GM23338 (cell line): ENCODE measurements around the gene KCNJ16. TPM values are rescaled to one million over a fixed set of nuclear protein-coding genes. Genes with fewer than 3 reads are reported as not detected.

Experiments
- polyA plus RNA-seq: library from polyadenylated mRNA; unstranded; fragments of >200 nt; fragmentation: Nextera tagmentation; extraction: Ambion mirVana; gene quantifications from 2 replicates; pipeline ENCODE4 v1.2.1, GENCODE V29; 2016
- total RNA-seq: library from RNA; depleted of rRNA; stranded (reverse); fragments of >200 nt; shearing (Covaris generic); gene quantifications from 2 replicates; pipeline ENCODE4 v1.2.3, GENCODE V29; 2014; rRNA removed

The KCNJ16 gene
- total and polyA plus RNA-seq, 2 experiments from 2014 or later, result not detected

Other genes with a start within 250 kb of the KCNJ16 start
- gene KCNJ2, start 94.3 kb downstream of the KCNJ16 start, total RNA-seq, result 1.6 and 4.4 TPM in 2 replicates
- gene KCNJ2, start 94.3 kb downstream of the KCNJ16 start, polyA plus RNA-seq, result 1.7 and 2.1 TPM in 2 replicates